ENCODE measurements around the gene MOSMO. TPM values are rescaled to one million over a fixed set of nuclear protein-coding genes. Genes with fewer than 3 reads are reported as not detected.
A peak's percentile ranks its signal among the peaks of the same experiment; 100 is the strongest.

Gene MOSMO
- polyA plus RNA-seq, 1 experiment, result 15.8 TPM

DNA sequence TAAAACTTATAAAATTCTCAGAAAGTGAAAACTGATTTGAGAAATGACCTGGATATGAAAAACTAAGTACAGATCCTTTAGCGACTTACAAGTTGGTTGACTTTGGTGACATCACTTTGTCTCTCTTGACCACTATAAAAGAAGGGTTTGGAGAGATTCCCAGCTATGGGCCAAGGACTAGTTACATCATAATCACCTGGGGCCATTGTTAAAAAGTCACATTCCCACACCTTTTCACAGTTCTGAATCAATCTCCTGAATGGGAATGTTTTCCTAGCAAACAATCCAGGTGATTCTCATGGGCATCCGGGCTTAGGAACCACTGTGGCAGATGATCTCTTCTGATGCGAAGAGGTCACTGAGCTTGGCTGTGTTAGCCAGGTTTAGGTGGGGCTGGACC, 83.8 kb downstream of the MOSMO start:
- Histone ChIP-seq H3K27ac (ENCODE audit: low read depth, low read length) (peak overlapping the region; percentile 61), H3K4me3 (ENCODE audit: low read depth, low read length) (no peak overlapping the region), H3K27me3 (ENCODE audit: control insufficient read depth, insufficient read depth, low read length) (peaks cover 6% of the 10 kb centered on the region), H3K9me3 (ENCODE audit: control insufficient read depth, insufficient read depth, low read length) (no peaks in the 10 kb centered on the region)
- TF ChIP-seq, protein P1, sequence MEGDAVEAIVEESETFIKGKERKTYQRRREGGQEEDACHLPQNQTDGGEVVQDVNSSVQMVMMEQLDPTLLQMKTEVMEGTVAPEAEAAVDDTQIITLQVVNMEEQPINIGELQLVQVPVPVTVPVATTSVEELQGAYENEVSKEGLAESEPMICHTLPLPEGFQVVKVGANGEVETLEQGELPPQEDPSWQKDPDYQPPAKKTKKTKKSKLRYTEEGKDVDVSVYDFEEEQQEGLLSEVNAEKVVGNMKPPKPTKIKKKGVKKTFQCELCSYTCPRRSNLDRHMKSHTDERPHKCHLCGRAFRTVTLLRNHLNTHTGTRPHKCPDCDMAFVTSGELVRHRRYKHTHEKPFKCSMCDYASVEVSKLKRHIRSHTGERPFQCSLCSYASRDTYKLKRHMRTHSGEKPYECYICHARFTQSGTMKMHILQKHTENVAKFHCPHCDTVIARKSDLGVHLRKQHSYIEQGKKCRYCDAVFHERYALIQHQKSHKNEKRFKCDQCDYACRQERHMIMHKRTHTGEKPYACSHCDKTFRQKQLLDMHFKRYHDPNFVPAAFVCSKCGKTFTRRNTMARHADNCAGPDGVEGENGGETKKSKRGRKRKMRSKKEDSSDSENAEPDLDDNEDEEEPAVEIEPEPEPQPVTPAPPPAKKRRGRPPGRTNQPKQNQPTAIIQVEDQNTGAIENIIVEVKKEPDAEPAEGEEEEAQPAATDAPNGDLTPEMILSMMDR (IDR thresholded peaks at IDR 0.05; ENCODE audit: low read depth, low read length), result no peak
- DNase-seq (ENCODE audit: low read depth, low spot score), result no peak
- ChIA-PET CTCF (interaction anchor here (1.1 to 7.6 kb wide), 3 partner anchors 14 to 91 kb away, joined by 4 to 96 read pairs (median 13); partner anchors contain the start of gene PDZD9), POLR2A (no interaction called here)

DNA sequence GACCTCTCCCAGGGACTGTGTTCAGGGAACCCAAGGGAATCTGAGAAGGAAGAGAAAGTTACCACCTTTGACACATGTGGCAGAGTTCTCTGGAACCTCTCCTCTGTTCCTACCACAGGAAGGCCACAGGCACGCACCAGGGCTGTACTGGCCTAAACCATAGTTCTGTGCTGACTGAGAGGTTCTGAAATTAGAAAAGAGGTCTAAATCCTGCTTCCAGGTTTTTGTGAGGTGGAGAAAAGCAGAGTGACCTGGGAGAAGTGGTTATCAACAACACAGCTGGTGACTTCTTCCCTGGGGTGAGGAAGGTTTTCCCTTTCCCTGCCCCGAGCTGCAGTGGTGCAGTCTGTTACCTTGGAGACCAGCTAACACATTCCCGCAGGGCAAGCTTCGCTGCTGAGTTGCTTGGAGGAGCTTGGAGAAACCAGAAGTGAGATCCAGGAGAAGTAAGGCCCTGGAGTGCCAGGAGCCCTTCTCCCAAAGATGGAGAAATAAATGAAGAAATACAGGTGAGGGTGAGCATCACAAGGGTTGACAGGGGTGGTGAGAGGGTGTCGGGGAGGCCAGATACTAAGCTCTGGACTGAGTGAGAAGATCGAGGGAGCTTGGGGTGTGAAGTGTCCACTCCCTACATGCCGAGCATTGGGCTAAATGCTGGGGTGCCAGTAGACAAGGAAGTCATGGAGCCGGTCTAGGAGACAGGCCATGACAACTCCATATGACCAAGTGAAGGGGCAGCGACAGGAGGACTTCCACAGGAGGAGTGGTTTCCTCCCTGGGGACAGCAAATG, 84.4 kb downstream of the MOSMO start, which contains the start of gene VWA3A:
VWA3A (plus strand) TSS at position 399 of the 791 bp plus-strand sequence; CDS start at position 496, 97 bp downstream.
- POLR2A ChIA-PET, result no interaction called here
- TF ChIP-seq, protein P1 (IDR thresholded peaks at IDR 0.05; ENCODE audit: low read depth, low read length), result no peak
- CTCF ChIA-PET, result interaction anchor here (1.1 to 7.6 kb wide), 2 partner anchors 14 to 91 kb away, joined by 4 to 96 read pairs; no protein-coding TSS in a partner anchor
- H3K4me3 ChIP-seq (ENCODE audit: low read depth, low read length), result no peak within 1 kb of the TSS
- DNase-seq (ENCODE audit: low read depth, low spot score), result peak; percentile 27
- H3K9me3 ChIP-seq (ENCODE audit: control insufficient read depth, insufficient read depth, low read length), result no peaks in the 10 kb centered on the region
- H3K27me3 ChIP-seq (ENCODE audit: control insufficient read depth, insufficient read depth, low read length), result peaks cover 6% of the 10 kb centered on the region
- H3K27ac ChIP-seq (ENCODE audit: low read depth, low read length), result peak within 1 kb of the TSS; percentile 61

DNA sequence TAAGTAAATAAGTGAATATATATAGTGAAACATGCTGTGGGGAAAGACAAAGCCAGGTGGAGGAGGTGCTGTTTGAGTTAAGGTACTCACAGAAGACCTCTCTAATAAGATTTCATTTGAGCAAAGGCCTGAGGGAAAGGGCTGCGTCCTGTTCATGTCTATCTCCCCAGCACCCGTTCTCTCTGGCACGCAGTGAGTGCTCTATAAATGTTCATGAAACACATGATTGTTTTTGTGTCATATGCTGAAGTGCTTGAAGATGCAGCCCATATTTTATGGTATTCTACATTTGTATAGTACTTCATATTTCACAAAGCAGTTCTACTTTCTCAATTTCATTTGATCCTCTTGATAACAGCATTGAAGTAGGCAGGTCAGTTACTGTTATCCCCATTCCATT, 85.4 kb downstream of the MOSMO start:
- no peak for DNase-seq (ENCODE audit: low read depth, low spot score)
- H3K27me3 ChIP-seq (ENCODE audit: control insufficient read depth, insufficient read depth, low read length), result peaks cover 6% of the 10 kb centered on the region
- no peaks in the 10 kb centered on the region for H3K9me3 ChIP-seq (ENCODE audit: control insufficient read depth, insufficient read depth, low read length)
- POLR2A ChIA-PET, result no interaction called here
- H3K4me3 ChIP-seq (ENCODE audit: low read depth, low read length), result no peak overlapping the region
- TF ChIP-seq, protein P1 (IDR thresholded peaks at IDR 0.05; ENCODE audit: low read depth, low read length), result no peak
- no peak overlapping the region for H3K27ac ChIP-seq (ENCODE audit: low read depth, low read length)
- CTCF ChIA-PET, result interaction anchor here (0.7 to 7.6 kb wide), 4 partner anchors 15 to 93 kb away, joined by 3 to 96 read pairs (median 4); no protein-coding TSS in a partner anchor

DNA sequence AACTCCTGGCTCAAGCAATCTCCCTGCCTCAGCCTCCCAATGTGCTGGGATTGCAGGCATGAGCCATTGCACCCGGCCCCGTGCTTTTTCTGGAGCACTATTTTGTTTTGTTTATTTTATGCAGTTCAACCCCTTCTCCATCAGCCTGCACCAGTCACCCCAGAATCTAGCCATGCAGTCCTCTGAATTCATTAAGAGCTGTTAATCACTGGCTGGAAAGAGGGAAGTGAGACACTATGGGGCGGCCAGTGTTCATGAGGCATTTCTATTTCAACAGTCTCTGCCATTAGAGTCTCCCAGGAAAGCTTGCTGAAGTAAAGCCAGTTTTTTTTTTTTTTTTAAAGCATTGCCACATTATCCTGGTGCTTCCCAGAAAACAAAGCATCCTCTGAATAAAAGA, 86.1 kb downstream of the MOSMO start:
- H3K27ac ChIP-seq (ENCODE audit: low read depth, low read length), result no peak overlapping the region
- ChIA-PET CTCF (interaction anchor here (0.7 to 7.6 kb wide), 4 partner anchors 16 to 94 kb away, joined by 3 to 96 read pairs (median 4); no protein-coding TSS in a partner anchor), POLR2A (no interaction called here)
- TF ChIP-seq, protein P1 (IDR thresholded peaks at IDR 0.05; ENCODE audit: low read depth, low read length), result no peak
- DNase-seq (ENCODE audit: low read depth, low spot score), result no peak
- H3K9me3 ChIP-seq (ENCODE audit: control insufficient read depth, insufficient read depth, low read length), result no peaks in the 10 kb centered on the region
- no peak overlapping the region for H3K4me3 ChIP-seq (ENCODE audit: low read depth, low read length)
- H3K27me3 ChIP-seq (ENCODE audit: control insufficient read depth, insufficient read depth, low read length), result peaks cover 6% of the 10 kb centered on the region

Measured in AG04450 (cell line).